ENCODE results near the gene MORN1. TPM values are rescaled to one million over a fixed set of nuclear protein-coding genes. Genes with fewer than 3 reads are reported as not detected.

The MORN1 gene
- total and polyA plus RNA-seq, 2 experiments from 2014 or later = 4.8 to 11.1 TPM

DNA sequence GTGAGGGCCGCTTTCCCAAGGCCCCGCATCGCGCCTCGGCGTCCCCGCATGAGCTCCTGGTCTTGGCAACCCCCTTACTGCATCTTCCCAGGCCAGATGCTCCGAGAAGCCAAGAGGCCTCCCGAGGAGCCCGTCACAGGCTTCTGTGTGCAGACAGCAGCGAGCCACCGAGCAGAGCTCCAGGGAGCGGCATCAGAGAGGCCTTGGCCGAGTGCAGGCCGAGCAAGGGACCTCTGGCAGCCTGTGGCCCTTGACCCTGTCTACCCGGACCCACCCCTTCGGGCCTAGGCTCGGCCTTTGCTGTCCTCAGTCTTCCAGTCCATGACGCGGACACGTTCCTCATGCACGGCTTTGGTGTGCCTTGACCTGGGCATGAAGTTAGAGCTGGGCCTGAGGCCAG is 63.5 kb downstream of the MORN1 start:
- Mint-ChIP-seq H3K27me3 (ENCODE audit: insufficient read depth, low read depth, poor library complexity) (peaks cover 9% of the 10 kb centered on the region), H3K4me1 (no peaks in the 10 kb centered on the region; the same call in 2 of the 3 replicates), H3K27ac (no peak overlapping the region), H3K36me3 (ENCODE audit: low read depth) (peaks cover 8% of the 10 kb centered on the region; the same call in 1 of the 3 replicates), H3K9me3 (peaks cover 15% of the 10 kb centered on the region), H3K4me3 (no peak overlapping the region)
- Histone ChIP-seq H3K4me1 (ENCODE audit: insufficient read depth) (no peaks in the 10 kb centered on the region), H3K9me2 (ENCODE audit: insufficient read depth) (no peaks in the 10 kb centered on the region), H3K79me2 (replicated peaks; ENCODE audit: insufficient read depth) (no peaks in the 10 kb centered on the region), H3K36me3 (ENCODE audit: insufficient read depth) (no peaks in the 10 kb centered on the region), H2AFZ (no peak overlapping the region), H3K27me3 (ENCODE audit: insufficient read depth) (no peaks in the 10 kb centered on the region), H3K4me2 (no peak overlapping the region), H3K27ac (ENCODE audit: low read depth) (no peak overlapping the region), H4K20me1 (replicated peaks; ENCODE audit: insufficient read depth) (no peaks in the 10 kb centered on the region), H3F3A (replicated peaks; ENCODE audit: low read depth) (no peaks in the 10 kb centered on the region; the same call in 1 of the 2 replicates), H3K4me3 (no peak overlapping the region)
- ATAC-seq (no peak), DNase-seq (ENCODE audit: low spot score) (no peak)
- no peak for TF ChIP-seq JUNB (IDR thresholded peaks at IDR 0.05; ENCODE audit: unreplicated experiment)
- no peak for TF ChIP-seq STAT1 (IDR thresholded peaks at IDR 0.05; ENCODE audit: unreplicated experiment)
- TF ChIP-seq, protein P1, sequence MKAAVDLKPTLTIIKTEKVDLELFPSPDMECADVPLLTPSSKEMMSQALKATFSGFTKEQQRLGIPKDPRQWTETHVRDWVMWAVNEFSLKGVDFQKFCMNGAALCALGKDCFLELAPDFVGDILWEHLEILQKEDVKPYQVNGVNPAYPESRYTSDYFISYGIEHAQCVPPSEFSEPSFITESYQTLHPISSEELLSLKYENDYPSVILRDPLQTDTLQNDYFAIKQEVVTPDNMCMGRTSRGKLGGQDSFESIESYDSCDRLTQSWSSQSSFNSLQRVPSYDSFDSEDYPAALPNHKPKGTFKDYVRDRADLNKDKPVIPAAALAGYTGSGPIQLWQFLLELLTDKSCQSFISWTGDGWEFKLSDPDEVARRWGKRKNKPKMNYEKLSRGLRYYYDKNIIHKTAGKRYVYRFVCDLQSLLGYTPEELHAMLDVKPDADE (IDR thresholded peaks at IDR 0.05) = no peak
- TF ChIP-seq NANOG (IDR thresholded peaks at IDR 0.05; ENCODE audit: borderline replicate concordance) = no peak
- TF ChIP-seq CREB1 (CRISPR knock-in tag; IDR thresholded peaks at IDR 0.05; ENCODE audit: low read depth) = no peak
- no peak for TF ChIP-seq POLR2AphosphoS5 (IDR thresholded peaks at IDR 0.05; ENCODE audit: low read depth)
- TF ChIP-seq EZH2 (IDR thresholded peaks at IDR 0.05; ENCODE audit: low read depth, unreplicated experiment) = no peak
- no peak for TF ChIP-seq REST (IDR thresholded peaks at IDR 0.05; ENCODE audit: unreplicated experiment)
- TF ChIP-seq, protein P2, sequence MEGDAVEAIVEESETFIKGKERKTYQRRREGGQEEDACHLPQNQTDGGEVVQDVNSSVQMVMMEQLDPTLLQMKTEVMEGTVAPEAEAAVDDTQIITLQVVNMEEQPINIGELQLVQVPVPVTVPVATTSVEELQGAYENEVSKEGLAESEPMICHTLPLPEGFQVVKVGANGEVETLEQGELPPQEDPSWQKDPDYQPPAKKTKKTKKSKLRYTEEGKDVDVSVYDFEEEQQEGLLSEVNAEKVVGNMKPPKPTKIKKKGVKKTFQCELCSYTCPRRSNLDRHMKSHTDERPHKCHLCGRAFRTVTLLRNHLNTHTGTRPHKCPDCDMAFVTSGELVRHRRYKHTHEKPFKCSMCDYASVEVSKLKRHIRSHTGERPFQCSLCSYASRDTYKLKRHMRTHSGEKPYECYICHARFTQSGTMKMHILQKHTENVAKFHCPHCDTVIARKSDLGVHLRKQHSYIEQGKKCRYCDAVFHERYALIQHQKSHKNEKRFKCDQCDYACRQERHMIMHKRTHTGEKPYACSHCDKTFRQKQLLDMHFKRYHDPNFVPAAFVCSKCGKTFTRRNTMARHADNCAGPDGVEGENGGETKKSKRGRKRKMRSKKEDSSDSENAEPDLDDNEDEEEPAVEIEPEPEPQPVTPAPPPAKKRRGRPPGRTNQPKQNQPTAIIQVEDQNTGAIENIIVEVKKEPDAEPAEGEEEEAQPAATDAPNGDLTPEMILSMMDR (conservative IDR thresholded peaks at IDR 0.05; ENCODE audit: low read depth in 2 of 2) = no peak
- no peak for TF ChIP-seq ZNF331 (CRISPR knock-in tag; IDR thresholded peaks at IDR 0.05; ENCODE audit: low read depth)
- TF ChIP-seq, protein P3, sequence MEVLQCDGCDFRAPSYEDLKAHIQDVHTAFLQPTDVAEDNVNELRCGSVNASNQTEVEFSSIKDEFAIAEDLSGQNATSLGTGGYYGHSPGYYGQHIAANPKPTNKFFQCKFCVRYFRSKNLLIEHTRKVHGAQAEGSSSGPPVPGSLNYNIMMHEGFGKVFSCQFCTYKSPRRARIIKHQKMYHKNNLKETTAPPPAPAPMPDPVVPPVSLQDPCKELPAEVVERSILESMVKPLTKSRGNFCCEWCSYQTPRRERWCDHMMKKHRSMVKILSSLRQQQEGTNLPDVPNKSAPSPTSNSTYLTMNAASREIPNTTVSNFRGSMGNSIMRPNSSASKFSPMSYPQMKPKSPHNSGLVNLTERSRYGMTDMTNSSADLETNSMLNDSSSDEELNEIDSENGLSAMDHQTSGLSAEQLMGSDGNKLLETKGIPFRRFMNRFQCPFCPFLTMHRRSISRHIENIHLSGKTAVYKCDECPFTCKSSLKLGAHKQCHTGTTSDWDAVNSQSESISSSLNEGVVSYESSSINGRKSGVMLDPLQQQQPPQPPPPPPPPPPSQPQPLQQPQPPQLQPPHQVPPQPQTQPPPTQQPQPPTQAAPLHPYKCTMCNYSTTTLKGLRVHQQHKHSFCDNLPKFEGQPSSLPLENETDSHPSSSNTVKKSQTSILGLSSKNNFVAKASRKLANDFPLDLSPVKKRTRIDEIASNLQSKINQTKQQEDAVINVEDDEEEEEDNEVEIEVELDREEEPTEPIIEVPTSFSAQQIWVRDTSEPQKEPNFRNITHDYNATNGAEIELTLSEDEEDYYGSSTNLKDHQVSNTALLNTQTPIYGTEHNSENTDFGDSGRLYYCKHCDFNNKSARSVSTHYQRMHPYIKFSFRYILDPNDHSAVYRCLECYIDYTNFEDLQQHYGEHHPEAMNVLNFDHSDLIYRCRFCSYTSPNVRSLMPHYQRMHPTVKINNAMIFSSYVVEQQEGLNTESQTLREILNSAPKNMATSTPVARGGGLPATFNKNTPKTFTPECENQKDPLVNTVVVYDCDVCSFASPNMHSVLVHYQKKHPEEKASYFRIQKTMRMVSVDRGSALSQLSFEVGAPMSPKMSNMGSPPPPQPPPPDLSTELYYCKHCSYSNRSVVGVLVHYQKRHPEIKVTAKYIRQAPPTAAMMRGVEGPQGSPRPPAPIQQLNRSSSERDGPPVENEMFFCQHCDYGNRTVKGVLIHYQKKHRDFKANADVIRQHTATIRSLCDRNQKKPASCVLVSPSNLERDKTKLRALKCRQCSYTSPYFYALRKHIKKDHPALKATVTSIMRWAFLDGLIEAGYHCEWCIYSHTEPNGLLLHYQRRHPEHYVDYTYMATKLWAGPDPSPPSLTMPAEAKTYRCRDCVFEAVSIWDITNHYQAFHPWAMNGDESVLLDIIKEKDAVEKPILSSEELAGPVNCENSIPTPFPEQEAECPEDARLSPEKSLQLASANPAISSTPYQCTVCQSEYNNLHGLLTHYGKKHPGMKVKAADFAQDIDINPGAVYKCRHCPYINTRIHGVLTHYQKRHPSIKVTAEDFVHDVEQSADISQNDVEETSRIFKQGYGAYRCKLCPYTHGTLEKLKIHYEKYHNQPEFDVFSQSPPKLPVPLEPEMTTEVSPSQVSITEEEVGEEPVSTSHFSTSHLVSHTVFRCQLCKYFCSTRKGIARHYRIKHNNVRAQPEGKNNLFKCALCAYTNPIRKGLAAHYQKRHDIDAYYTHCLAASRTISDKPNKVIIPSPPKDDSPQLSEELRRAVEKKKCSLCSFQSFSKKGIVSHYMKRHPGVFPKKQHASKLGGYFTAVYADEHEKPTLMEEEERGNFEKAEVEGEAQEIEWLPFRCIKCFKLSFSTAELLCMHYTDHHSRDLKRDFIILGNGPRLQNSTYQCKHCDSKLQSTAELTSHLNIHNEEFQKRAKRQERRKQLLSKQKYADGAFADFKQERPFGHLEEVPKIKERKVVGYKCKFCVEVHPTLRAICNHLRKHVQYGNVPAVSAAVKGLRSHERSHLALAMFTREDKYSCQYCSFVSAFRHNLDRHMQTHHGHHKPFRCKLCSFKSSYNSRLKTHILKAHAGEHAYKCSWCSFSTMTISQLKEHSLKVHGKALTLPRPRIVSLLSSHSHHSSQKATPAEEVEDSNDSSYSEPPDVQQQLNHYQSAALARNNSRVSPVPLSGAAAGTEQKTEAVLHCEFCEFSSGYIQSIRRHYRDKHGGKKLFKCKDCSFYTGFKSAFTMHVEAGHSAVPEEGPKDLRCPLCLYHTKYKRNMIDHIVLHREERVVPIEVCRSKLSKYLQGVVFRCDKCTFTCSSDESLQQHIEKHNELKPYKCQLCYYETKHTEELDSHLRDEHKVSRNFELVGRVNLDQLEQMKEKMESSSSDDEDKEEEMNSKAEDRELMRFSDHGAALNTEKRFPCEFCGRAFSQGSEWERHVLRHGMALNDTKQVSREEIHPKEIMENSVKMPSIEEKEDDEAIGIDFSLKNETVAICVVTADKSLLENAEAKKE (CRISPR knock-in tag; IDR thresholded peaks at IDR 0.05) = no peak
- no peak for TF ChIP-seq ZNF114 (CRISPR knock-in tag; IDR thresholded peaks at IDR 0.05)
- TF ChIP-seq EZH2phosphoT487 (IDR thresholded peaks at IDR 0.05; ENCODE audit: unreplicated experiment) = no peak

Measured in GM23338 (cell line).